OCI-LY3 (cell line): ENCODE results near the gene RAD18.

Experiments used
- EZH2phosphoT487 ChIP-seq: fragments of 200-600 bp; shearing (Covaris generic); IDR thresholded peaks from 2 replicates; pipeline ENCODE4 v1.6.1; 2018; ENCODE audit warnings: antibody characterized with exemption, mixed run types, low read depth
- TF ChIP-seq, protein P1 (sequence below): fragments of 200-600, 300-600 bp; sonication (generic); IDR thresholded peaks from 2 replicates; pipeline ENCODE4 v1.5.1; 2014; ENCODE audit warnings: antibody characterized with exemption, low read length, low read depth

GRCh38 chr3:8988791-8989558, 25.7 kb upstream of the RAD18 start:
- TF ChIP-seq, protein P1, sequence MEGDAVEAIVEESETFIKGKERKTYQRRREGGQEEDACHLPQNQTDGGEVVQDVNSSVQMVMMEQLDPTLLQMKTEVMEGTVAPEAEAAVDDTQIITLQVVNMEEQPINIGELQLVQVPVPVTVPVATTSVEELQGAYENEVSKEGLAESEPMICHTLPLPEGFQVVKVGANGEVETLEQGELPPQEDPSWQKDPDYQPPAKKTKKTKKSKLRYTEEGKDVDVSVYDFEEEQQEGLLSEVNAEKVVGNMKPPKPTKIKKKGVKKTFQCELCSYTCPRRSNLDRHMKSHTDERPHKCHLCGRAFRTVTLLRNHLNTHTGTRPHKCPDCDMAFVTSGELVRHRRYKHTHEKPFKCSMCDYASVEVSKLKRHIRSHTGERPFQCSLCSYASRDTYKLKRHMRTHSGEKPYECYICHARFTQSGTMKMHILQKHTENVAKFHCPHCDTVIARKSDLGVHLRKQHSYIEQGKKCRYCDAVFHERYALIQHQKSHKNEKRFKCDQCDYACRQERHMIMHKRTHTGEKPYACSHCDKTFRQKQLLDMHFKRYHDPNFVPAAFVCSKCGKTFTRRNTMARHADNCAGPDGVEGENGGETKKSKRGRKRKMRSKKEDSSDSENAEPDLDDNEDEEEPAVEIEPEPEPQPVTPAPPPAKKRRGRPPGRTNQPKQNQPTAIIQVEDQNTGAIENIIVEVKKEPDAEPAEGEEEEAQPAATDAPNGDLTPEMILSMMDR: no peak
- no peak for TF ChIP-seq EZH2phosphoT487
